Heart left ventricle (tissue), 16 donors: ENCODE measurements around the gene OVCH1. TPM values are rescaled to one million over a fixed set of nuclear protein-coding genes. Genes with fewer than 3 reads are reported as not detected.
A peak's percentile ranks its signal among the peaks of the same experiment; 100 is the strongest.

Experiments
- ATAC-seq, 4 donors: fragments of 200-7000 bp; cut with Tn5 transposase; one replicate each; pipeline ENCODE4 v1.9.1; 2020 to 2022; ENCODE audit warnings: moderate library complexity in 4 of 4, mild to moderate bottlenecking in 3 of 4, moderate number of reproducible peaks in 1 of 4
- DNase-seq, 5 donors: peaks; one replicate each; pipeline ENCODE4 v3.0.0-alpha.2; 2020
- H3K27ac ChIP-seq, 12 donors: fragments of 200-600 bp; sonication (generic) in 4 of 12; one replicate each; pipeline versions ENCODE4 v1.5.0 to v1.8.0; 2016 to 2022; ENCODE audit warnings: mild to moderate bottlenecking in 2 of 12
- H3K27me3 ChIP-seq, 9 donors: fragments of 200-600 bp; sonication (generic) in 2 of 9; one replicate each; pipeline versions ENCODE4 v1.5.1 to v1.8.0; 2016 to 2022; ENCODE audit warnings: mild to moderate bottlenecking in 3 of 9
- H3K36me3 ChIP-seq, 9 donors: fragments of 200-600 bp; sonication (generic) in 2 of 9; one replicate each; pipeline versions ENCODE4 v1.5.0 to v1.8.0; 2018 to 2022; ENCODE audit warnings: mild to moderate bottlenecking in 2 of 9
- H3K4me1 ChIP-seq, 12 donors: fragments of 200-600 bp; sonication (generic) in 4 of 12; one replicate each; pipeline versions ENCODE4 v1.5.0 to v1.8.0; 2016 to 2022; ENCODE audit warnings: mild to moderate bottlenecking in 3 of 12
- H3K4me3 ChIP-seq, 12 donors: fragments of 200-600 bp; sonication (generic) in 4 of 12; one replicate each; pipeline versions ENCODE4 v1.5.0 to v1.8.0; 2017 to 2022; ENCODE audit warnings: mild to moderate bottlenecking in 9 of 12, moderate library complexity in 4 of 12
- H3K9me3 ChIP-seq, 12 donors: fragments of 200-600 bp; sonication (generic) in 4 of 12; one replicate each; pipeline versions ENCODE4 v1.5.0 to v1.8.0; 2016 to 2022; ENCODE audit warnings: mild to moderate bottlenecking in 1 of 12
- POLR2A ChIP-seq, 2 donors: fragments of 450-650 bp; IDR thresholded peaks; one replicate each; pipeline ENCODE4 v1.6.1; 2017; ENCODE audit warnings: antibody characterized with exemption in 2 of 2, mild to moderate bottlenecking in 2 of 2, moderate library complexity in 2 of 2
- WGBS, 4 donors: extraction: QIAGEN DNeasy Blood & Tissue Kit in 2 of 4; methylation state at CpG; one replicate each; pipeline versions ENCODE4 v1.1.5 to v1.1.7; 2013 to 2018; 5-methylcytosine and 5-hydroxymethylcytosine counted together
- intact Hi-C, 10 donors: fragments of 100-400 bp; cut with DNase I; formaldehyde crosslinking; loops; one replicate each; pipeline versions ENCODE4 v1.11.1 to v1.14.2; 2022
- polyA plus RNA-seq, 2 donors: library from polyadenylated mRNA; stranded (reverse); fragments of 200-250 nt; gene quantifications; one replicate each; pipeline ENCODE4 v1.2.3, GENCODE V29; 2013
- total RNA-seq, 9 donors: library from RNA; depleted of rRNA in 2 of 9; stranded (reverse); fragments of >200 nt in 2 of 9; fragmentation: NEBNext Ultra II Directional in 3 of 9; extraction: Animal tissue kit (Norgen Biotek cat#: 25700) in 3 of 9; gene quantifications; one replicate each; pipeline versions ENCODE4 v1.1.0 to v1.2.4, GENCODE V29; 2016 to 2023
- TF ChIP-seq, protein P1 (sequence below), 12 donors: fragments of 200-600 bp; sonication (generic) in 4 of 12; IDR thresholded peaks; one replicate each; pipeline versions ENCODE4 v1.5.0 to v1.8.0; 2018 to 2022; ENCODE audit warnings: antibody characterized with exemption in 12 of 12, mild to moderate bottlenecking in 5 of 12
- donor health status: ischemic (EF 13 %, LVEDD 7.1; RV severe dilation, severe dysfunction).
- donor health status: healthy with polysubstance abuse.
- donor health status: DM: no; HTN: yes; CAD: no.
- donor health status: DM: no; HTN: no; CAD: no.
- donor health status: ischemic (EF 25% LVEDD 6.9; RV normal size, moderate dysfunction).
- donor health status: ischemic (EF 25% LVEDD 5.7; RV mildly dilated, moderate dysfunction).
- donor health status: healthy.
- donor health status: DM: yes; HTN: yes; CAD: no.
- donor health status: ischemic (EF 35%, LVEDD 5.7; RV mildly dilated, moderate dysfunction).
- donor health status: nonischemic (EF 11% LVEDD 7.7; RV severe dilation, severe dysfunction).
- donor health status: DM: yes; HTN: yes; CAD: no.
- donor health status: PGD.
- donor health status: ischemic (EF 29% LVEDD 5.4; RV normal size, mild dysfunction).
- donor health status: nonischemic (EF 23%, LVEDD 6.1; RV moderate dilation, normal function).

The OVCH1 gene
- total and polyA plus RNA-seq, 11 donors: 0.09 to 0.18 (median 0.13) TPM; not detected in 7

DNA sequence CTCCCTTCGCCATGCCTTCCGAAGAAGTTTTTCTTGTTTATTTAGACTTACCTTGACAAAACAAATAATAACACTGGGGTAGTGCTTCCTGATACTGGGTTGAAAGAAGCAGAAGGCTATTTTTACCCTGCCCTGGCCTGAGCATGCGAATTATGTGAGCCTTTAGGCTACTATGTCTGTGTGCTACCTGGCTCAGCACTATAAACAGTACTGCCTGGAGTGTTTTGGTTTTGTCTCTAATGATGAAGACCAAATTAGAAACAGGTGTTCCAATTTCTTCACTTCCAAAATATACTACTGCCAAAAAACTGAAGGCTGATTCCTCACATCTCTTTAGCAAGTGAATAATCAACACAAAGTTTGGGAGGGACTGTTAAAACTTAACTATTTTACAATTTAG lies 7.6 kb upstream of the OVCH1 start:
- DNase-seq (no peak), ATAC-seq (no peak)
- Histone ChIP-seq H3K27ac (no peak overlapping the region), H3K4me3 (no peak overlapping the region), H3K4me1 (no peaks in the 10 kb centered on the region), H3K9me3 (no peaks in the 10 kb centered on the region), H3K27me3 (no peaks in the 10 kb centered on the region), H3K36me3 (peaks cover 0 to 58% (median 18%) of the 10 kb centered on the region in 9 donors)
- TF ChIP-seq POLR2A (IDR thresholded peaks at IDR 0.05): no peak
- TF ChIP-seq, protein P1, sequence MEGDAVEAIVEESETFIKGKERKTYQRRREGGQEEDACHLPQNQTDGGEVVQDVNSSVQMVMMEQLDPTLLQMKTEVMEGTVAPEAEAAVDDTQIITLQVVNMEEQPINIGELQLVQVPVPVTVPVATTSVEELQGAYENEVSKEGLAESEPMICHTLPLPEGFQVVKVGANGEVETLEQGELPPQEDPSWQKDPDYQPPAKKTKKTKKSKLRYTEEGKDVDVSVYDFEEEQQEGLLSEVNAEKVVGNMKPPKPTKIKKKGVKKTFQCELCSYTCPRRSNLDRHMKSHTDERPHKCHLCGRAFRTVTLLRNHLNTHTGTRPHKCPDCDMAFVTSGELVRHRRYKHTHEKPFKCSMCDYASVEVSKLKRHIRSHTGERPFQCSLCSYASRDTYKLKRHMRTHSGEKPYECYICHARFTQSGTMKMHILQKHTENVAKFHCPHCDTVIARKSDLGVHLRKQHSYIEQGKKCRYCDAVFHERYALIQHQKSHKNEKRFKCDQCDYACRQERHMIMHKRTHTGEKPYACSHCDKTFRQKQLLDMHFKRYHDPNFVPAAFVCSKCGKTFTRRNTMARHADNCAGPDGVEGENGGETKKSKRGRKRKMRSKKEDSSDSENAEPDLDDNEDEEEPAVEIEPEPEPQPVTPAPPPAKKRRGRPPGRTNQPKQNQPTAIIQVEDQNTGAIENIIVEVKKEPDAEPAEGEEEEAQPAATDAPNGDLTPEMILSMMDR (IDR thresholded peaks at IDR 0.05): no peak
- WGBS, 4 donors: 75 to 89% (median 83%) methylated on average over 3 of the region's 3 CpGs
- intact Hi-C loops: no loop called here

DNA sequence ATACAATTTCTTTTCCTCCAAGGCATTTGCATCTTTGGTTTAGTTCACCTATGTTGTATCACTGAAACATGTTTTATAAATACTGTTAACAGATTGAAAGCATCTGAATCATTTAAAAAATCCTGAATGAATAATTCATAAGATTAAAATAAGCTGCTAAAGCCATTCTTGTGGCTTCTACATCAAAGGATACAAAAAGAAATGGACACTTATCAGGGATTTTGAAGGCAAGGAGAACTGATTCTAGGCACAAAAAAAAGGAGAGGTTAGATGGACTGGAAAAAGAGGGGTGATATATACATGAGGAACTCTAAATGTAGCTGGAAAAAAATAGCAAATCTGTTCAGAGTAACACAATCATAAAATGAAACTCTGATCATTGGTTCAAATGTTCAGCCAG lies 5.8 kb upstream of the OVCH1 start:
- TF ChIP-seq, protein P1 (IDR thresholded peaks at IDR 0.05): no peak
- Histone ChIP-seq H3K27ac (no peak overlapping the region), H3K9me3 (no peaks in the 10 kb centered on the region), H3K27me3 (no peaks in the 10 kb centered on the region), H3K36me3 (peaks cover 0 to 49% (median 18%) of the 10 kb centered on the region in 9 donors), H3K4me1 (no peaks in the 10 kb centered on the region), H3K4me3 (no peak overlapping the region)
- ATAC-seq (no peak), DNase-seq (no peak)
- intact Hi-C loops: no loop called here

DNA sequence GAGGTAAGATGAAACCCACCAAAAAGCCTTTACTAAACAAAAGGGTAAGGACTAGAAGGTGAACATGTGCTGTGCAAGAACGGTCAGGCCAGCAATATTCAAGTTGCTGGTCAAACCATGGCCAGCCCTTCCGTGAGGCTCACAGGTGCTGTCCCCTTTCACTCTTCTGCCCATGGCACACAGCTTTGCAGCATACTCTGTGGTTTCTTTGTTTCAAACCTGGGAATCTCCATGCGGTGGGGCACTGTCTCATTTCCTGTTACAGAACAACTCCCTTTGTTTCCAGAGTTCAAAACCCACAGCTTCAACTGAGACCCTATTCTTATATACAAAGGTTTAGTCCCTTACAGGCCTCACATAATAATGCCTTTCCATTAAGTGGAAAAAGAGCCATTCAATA lies 1.7 kb upstream of the OVCH1 start:
- no peak for DNase-seq
- Histone ChIP-seq H3K4me3 (no peak overlapping the region), H3K4me1 (no peaks in the 10 kb centered on the region), H3K36me3 (peaks cover 0 to 14% (median 3%) of the 10 kb centered on the region in 9 donors), H3K9me3 (no peaks in the 10 kb centered on the region), H3K27ac (no peak overlapping the region), H3K27me3 (no peaks in the 10 kb centered on the region)
- intact Hi-C loops: no loop called here
- peak in 1 of 4 donors; percentile 13 for ATAC-seq
- TF ChIP-seq POLR2A (IDR thresholded peaks at IDR 0.05): no peak
- TF ChIP-seq, protein P1 (IDR thresholded peaks at IDR 0.05): no peak
- 84 to 90% (median 88%) methylated on average over 3 of the region's 3 CpGs for WGBS, 4 donors

DNA sequence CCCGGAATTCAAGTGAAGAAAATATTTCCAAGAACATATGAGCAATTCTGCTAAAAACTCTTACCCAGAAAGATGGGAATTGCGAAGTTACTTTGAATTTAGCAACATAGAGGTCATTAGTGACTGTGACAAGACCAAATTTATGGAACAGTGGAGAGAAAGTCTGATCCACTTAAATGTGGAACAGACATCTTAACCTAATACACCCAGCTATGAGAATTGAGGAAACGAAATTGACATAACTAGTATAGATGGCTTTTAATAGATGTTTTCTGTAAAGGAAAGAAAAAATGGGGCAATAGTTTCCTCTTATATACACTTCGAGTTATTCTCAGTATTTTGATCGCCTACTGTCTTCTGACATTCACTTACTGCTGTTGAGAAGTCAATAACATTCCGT lies 4.6 kb downstream of the OVCH1 start:
- Histone ChIP-seq H3K4me3 (no peak overlapping the region), H3K27ac (no peak overlapping the region), H3K4me1 (no peaks in the 10 kb centered on the region), H3K27me3 (no peaks in the 10 kb centered on the region), H3K36me3 (no peaks in the 10 kb centered on the region), H3K9me3 (no peaks in the 10 kb centered on the region)
- 81 to 90% (median 86%) methylated on average over 6 of the region's 6 CpGs for WGBS, 4 donors
- no peak for ATAC-seq
- DNase-seq: no peak
- no peak for TF ChIP-seq POLR2A (IDR thresholded peaks at IDR 0.05)
- TF ChIP-seq, protein P1 (IDR thresholded peaks at IDR 0.05): no peak
- intact Hi-C loops: no loop called here
